ENCODE measurements around the gene SCG2.

SCG2 gene

DNA sequence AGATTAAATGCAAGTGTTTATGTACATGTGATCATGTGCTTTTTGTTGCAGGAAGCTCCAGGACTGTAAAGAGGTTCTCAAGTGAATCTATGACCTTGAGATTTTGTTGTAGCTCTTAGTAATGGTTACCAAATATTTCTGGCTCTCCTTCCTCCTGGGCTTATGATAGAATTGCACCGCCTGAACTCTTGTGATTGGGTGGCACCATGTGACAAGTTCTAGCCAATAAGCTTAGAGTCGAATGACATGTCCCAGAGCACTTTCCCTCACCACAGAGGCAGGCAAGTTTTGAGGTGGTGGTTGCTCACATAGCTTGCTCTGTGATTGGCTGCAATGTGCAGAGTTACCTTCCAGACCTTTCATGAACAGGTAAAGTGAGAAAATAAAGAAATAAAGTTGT, 8.9 kb upstream of the SCG2 start:
- DNase-seq, result no peak
- Histone ChIP-seq H3K4me2 (ENCODE audit: low read length) (no peak overlapping the region), H3K9me3 (ENCODE audit: insufficient read depth, low read depth, low read length) (no peaks in the 10 kb centered on the region), H2AK5ac (ENCODE audit: low read length) (no peak overlapping the region), H2AFZ (ENCODE audit: insufficient read depth, low read length, poor library complexity) (no peak overlapping the region), H2BK5ac (ENCODE audit: low read depth, low read length, poor library complexity) (no peak overlapping the region), H3K27me3 (ENCODE audit: insufficient read depth, low read length) (no peaks in the 10 kb centered on the region), H3K36me3 (ENCODE audit: control insufficient read depth in 1 of 2, insufficient read depth in 2 of 2, low read length in 2 of 2) (no peaks in the 10 kb centered on the region), H3K9ac (ENCODE audit: low read length) (no peak overlapping the region), H3K27ac (ENCODE audit: low read depth, low read length) (no peak overlapping the region), H3K18ac (ENCODE audit: low read length) (no peak overlapping the region), H2BK12ac (ENCODE audit: low read length) (no peak overlapping the region), H4K12ac (ENCODE audit: low read depth, low read length) (no peak overlapping the region), H3K4me1 (ENCODE audit: control insufficient read depth in 1 of 2, insufficient read depth in 2 of 2, low read length in 2 of 2) (peaks cover 3 to 8% of the 10 kb centered on the region in 2 experiments), H2BK120ac (ENCODE audit: insufficient read depth, low read length, poor library complexity) (no peak overlapping the region), H3K23ac (ENCODE audit: low read length) (no peak overlapping the region), H4K91ac (ENCODE audit: low read depth, low read length) (no peak overlapping the region), H3K4ac (ENCODE audit: low read depth, low read length) (no peak overlapping the region), H3K4me3 (ENCODE audit: low read depth, low read length) (no peak overlapping the region), H3K79me1 (ENCODE audit: low read length) (peaks cover 2% of the 10 kb centered on the region), H3K14ac (ENCODE audit: low read length) (no peak overlapping the region), H4K8ac (ENCODE audit: low read depth, low read length) (no peak overlapping the region), H3K79me2 (ENCODE audit: control insufficient read depth, insufficient read depth, low read length, poor library complexity) (no peaks in the 10 kb centered on the region)
- WGBS (ENCODE audit: extremely low coverage, insufficient coverage, insufficient read length), result no CpG with 5 or more reads among the region's 2 CpGs

DNA sequence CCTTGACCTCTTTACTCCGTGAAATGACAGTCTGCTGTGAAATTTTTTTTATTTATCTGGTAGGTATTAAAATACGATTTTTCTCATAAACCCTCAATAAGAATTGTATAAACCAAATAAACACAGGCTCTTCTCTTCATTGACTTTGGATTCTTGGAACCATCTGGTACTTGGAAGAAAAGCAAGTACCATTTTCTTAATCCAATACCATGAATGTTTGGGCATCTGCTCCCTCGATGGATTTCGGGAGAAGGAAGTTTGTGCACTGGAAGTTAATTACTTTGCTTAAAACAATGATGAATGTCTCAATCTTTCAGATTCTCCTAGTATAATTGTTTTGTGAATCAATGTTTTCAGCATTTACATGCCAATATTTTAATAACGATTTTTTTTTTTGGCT, 5.3 kb upstream of the SCG2 start:
- no peak overlapping the region for H4K12ac ChIP-seq (ENCODE audit: low read depth, low read length)
- no peak overlapping the region for H4K8ac ChIP-seq (ENCODE audit: low read depth, low read length)
- no peak overlapping the region for H3K4me3 ChIP-seq (ENCODE audit: low read depth, low read length)
- H3K27ac ChIP-seq (ENCODE audit: low read depth, low read length), result no peak overlapping the region
- H3K4ac ChIP-seq (ENCODE audit: low read depth, low read length), result no peak overlapping the region
- H3K9ac ChIP-seq (ENCODE audit: low read length), result no peak overlapping the region
- H3K23ac ChIP-seq (ENCODE audit: low read length), result no peak overlapping the region
- no peak overlapping the region for H2AFZ ChIP-seq (ENCODE audit: insufficient read depth, low read length, poor library complexity)
- H2BK12ac ChIP-seq (ENCODE audit: low read length), result no peak overlapping the region
- peaks cover under 1% of the 10 kb centered on the region for H3K79me1 ChIP-seq (ENCODE audit: low read length)
- H3K4me2 ChIP-seq (ENCODE audit: low read length), result no peak overlapping the region
- no peak for DNase-seq
- no CpG with 5 or more reads among the region's 5 CpGs for WGBS (ENCODE audit: extremely low coverage, insufficient coverage, insufficient read length)
- H2BK5ac ChIP-seq (ENCODE audit: low read depth, low read length, poor library complexity), result no peak overlapping the region
- no peak overlapping the region for H3K18ac ChIP-seq (ENCODE audit: low read length)
- H3K9me3 ChIP-seq (ENCODE audit: insufficient read depth, low read depth, low read length), result no peaks in the 10 kb centered on the region
- H2BK120ac ChIP-seq (ENCODE audit: insufficient read depth, low read length, poor library complexity), result no peak overlapping the region
- no peak overlapping the region for H2AK5ac ChIP-seq (ENCODE audit: low read length)
- no peaks in the 10 kb centered on the region for H3K79me2 ChIP-seq (ENCODE audit: control insufficient read depth, insufficient read depth, low read length, poor library complexity)
- H3K27me3 ChIP-seq (ENCODE audit: insufficient read depth, low read length), result no peaks in the 10 kb centered on the region
- H4K91ac ChIP-seq (ENCODE audit: low read depth, low read length), result no peak overlapping the region
- H3K36me3 ChIP-seq (ENCODE audit: control insufficient read depth in 1 of 2, insufficient read depth in 2 of 2, low read length in 2 of 2), result no peaks in the 10 kb centered on the region
- H3K4me1 ChIP-seq (ENCODE audit: control insufficient read depth in 1 of 2, insufficient read depth in 2 of 2, low read length in 2 of 2), result peaks cover 0 to under 1% of the 10 kb centered on the region in 2 experiments
- H3K14ac ChIP-seq (ENCODE audit: low read length), result no peak overlapping the region

DNA sequence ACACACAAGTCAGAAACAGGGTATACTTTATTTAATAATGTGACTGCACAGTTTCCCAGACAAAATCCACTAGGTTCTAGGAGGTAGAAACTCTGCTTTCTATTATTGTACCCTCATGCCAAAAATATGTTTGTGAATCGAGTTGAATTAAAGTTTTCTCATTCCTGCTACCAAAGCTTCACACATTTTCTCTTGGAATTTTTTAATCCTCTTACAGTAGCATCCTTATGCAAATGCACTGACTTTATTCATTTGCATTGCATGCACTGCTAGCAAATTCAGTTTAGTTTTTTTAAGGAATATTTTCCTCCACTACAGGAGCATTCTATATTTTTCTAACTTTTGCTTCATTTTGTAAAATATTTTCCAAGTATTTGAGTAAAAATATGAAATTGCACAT, 4.8 kb upstream of the SCG2 start:
- Histone ChIP-seq H3K14ac (ENCODE audit: low read length) (no peak overlapping the region), H3K9me3 (ENCODE audit: insufficient read depth, low read depth, low read length) (no peaks in the 10 kb centered on the region), H3K27ac (ENCODE audit: low read depth, low read length) (no peak overlapping the region), H3K4me2 (ENCODE audit: low read length) (no peak overlapping the region), H2AFZ (ENCODE audit: insufficient read depth, low read length, poor library complexity) (no peak overlapping the region), H3K23ac (ENCODE audit: low read length) (no peak overlapping the region), H3K4me3 (ENCODE audit: low read depth, low read length) (no peak overlapping the region), H3K36me3 (ENCODE audit: control insufficient read depth in 1 of 2, insufficient read depth in 2 of 2, low read length in 2 of 2) (no peaks in the 10 kb centered on the region), H4K8ac (ENCODE audit: low read depth, low read length) (no peak overlapping the region), H2BK5ac (ENCODE audit: low read depth, low read length, poor library complexity) (no peak overlapping the region), H3K4me1 (ENCODE audit: control insufficient read depth in 1 of 2, insufficient read depth in 2 of 2, low read length in 2 of 2) (no peaks in the 10 kb centered on the region), H4K12ac (ENCODE audit: low read depth, low read length) (no peak overlapping the region), H3K4ac (ENCODE audit: low read depth, low read length) (no peak overlapping the region), H4K91ac (ENCODE audit: low read depth, low read length) (no peak overlapping the region), H3K79me2 (ENCODE audit: control insufficient read depth, insufficient read depth, low read length, poor library complexity) (no peaks in the 10 kb centered on the region), H3K79me1 (ENCODE audit: low read length) (no peaks in the 10 kb centered on the region), H2AK5ac (ENCODE audit: low read length) (no peak overlapping the region), H3K9ac (ENCODE audit: low read length) (no peak overlapping the region), H2BK120ac (ENCODE audit: insufficient read depth, low read length, poor library complexity) (no peak overlapping the region), H2BK12ac (ENCODE audit: low read length) (no peak overlapping the region), H3K18ac (ENCODE audit: low read length) (no peak overlapping the region), H3K27me3 (ENCODE audit: insufficient read depth, low read length) (no peaks in the 10 kb centered on the region)
- no CpG with 5 or more reads among the region's 1 CpG for WGBS (ENCODE audit: extremely low coverage, insufficient coverage, insufficient read length)
- no peak for DNase-seq

GRCh38 chr2:223604231-223604630, 2.1 kb upstream of the SCG2 start:
- H3K4ac ChIP-seq (ENCODE audit: low read depth, low read length), result no peak overlapping the region
- H2BK12ac ChIP-seq (ENCODE audit: low read length), result no peak overlapping the region
- no peaks in the 10 kb centered on the region for H3K4me1 ChIP-seq (ENCODE audit: control insufficient read depth in 1 of 2, insufficient read depth in 2 of 2, low read length in 2 of 2)
- H3K27ac ChIP-seq (ENCODE audit: low read depth, low read length), result no peak overlapping the region
- no peak overlapping the region for H3K23ac ChIP-seq (ENCODE audit: low read length)
- no peaks in the 10 kb centered on the region for H3K9me3 ChIP-seq (ENCODE audit: insufficient read depth, low read depth, low read length)
- H3K4me2 ChIP-seq (ENCODE audit: low read length), result no peak overlapping the region
- no peak overlapping the region for H4K8ac ChIP-seq (ENCODE audit: low read depth, low read length)
- no peaks in the 10 kb centered on the region for H3K79me1 ChIP-seq (ENCODE audit: low read length)
- H2AFZ ChIP-seq (ENCODE audit: insufficient read depth, low read length, poor library complexity), result no peak overlapping the region
- no peak overlapping the region for H4K91ac ChIP-seq (ENCODE audit: low read depth, low read length)
- H2BK5ac ChIP-seq (ENCODE audit: low read depth, low read length, poor library complexity), result no peak overlapping the region
- no peak overlapping the region for H3K18ac ChIP-seq (ENCODE audit: low read length)
- no peak overlapping the region for H3K14ac ChIP-seq (ENCODE audit: low read length)
- H3K4me3 ChIP-seq (ENCODE audit: low read depth, low read length), result no peak overlapping the region
- no peaks in the 10 kb centered on the region for H3K36me3 ChIP-seq (ENCODE audit: control insufficient read depth in 1 of 2, insufficient read depth in 2 of 2, low read length in 2 of 2)
- no CpG with 5 or more reads among the region's 2 CpGs for WGBS (ENCODE audit: extremely low coverage, insufficient coverage, insufficient read length)
- no peak overlapping the region for H2AK5ac ChIP-seq (ENCODE audit: low read length)
- no peaks in the 10 kb centered on the region for H3K27me3 ChIP-seq (ENCODE audit: insufficient read depth, low read length)
- H3K9ac ChIP-seq (ENCODE audit: low read length), result no peak overlapping the region
- DNase-seq, result no peak
- no peaks in the 10 kb centered on the region for H3K79me2 ChIP-seq (ENCODE audit: control insufficient read depth, insufficient read depth, low read length, poor library complexity)
- no peak overlapping the region for H4K12ac ChIP-seq (ENCODE audit: low read depth, low read length)
- H2BK120ac ChIP-seq (ENCODE audit: insufficient read depth, low read length, poor library complexity), result no peak overlapping the region

Measured in trophoblast cell (in vitro differentiated cells and primary cell).